ENCODE measurements around the gene FAAP20. TPM values are rescaled to one million over a fixed set of nuclear protein-coding genes. Genes with fewer than 3 reads are reported as not detected.
A peak's percentile ranks its signal among the peaks of the same experiment; 100 is the strongest.

FAAP20 gene
- total RNA-seq, 2 donors from 2014 or later = 18.5 to 24.3 TPM

DNA sequence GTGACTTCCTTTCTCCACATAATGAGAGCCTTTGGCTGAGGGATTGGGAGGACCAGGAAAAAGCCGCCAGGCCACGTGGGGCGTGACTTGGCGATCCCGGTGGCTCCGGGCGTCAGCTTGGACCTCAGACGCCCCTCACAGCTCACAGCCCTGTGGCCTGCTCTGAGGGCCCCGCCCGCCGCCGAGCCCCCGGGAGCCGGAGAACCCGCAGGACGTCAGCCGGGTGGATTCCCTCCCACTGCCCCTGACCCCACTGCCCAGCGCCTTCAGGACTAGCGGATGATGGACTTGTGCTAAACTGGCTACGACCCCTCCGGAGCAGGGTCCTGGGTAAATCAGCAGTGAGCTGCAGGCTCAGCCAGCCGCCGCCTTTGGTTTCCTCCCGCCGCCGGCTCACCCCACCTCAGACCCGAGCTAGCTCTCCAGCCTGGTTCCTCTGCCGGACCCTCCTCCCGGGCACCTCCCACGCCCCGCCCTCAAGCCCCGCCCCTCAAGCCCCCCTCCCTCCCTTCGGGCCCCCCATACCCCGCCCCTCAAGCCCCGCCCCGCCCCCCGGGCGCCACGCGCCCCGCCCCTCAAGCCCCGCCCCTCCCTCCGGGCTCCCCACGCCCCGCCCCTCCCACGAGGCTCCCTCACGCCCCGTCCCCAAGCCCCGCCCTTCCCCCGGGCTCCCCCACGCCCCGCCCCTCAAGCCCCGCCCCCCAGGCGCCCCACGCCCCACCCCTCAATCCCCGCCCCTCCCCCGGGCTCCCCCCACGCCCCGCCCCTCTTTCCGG is 10.0 kb upstream of the FAAP20 start:
- peak overlapping the region; percentile 91 to 93 for H3K27ac ChIP-seq
- H3K27me3 ChIP-seq = no peaks in the 10 kb centered on the region
- TF ChIP-seq, protein P1, sequence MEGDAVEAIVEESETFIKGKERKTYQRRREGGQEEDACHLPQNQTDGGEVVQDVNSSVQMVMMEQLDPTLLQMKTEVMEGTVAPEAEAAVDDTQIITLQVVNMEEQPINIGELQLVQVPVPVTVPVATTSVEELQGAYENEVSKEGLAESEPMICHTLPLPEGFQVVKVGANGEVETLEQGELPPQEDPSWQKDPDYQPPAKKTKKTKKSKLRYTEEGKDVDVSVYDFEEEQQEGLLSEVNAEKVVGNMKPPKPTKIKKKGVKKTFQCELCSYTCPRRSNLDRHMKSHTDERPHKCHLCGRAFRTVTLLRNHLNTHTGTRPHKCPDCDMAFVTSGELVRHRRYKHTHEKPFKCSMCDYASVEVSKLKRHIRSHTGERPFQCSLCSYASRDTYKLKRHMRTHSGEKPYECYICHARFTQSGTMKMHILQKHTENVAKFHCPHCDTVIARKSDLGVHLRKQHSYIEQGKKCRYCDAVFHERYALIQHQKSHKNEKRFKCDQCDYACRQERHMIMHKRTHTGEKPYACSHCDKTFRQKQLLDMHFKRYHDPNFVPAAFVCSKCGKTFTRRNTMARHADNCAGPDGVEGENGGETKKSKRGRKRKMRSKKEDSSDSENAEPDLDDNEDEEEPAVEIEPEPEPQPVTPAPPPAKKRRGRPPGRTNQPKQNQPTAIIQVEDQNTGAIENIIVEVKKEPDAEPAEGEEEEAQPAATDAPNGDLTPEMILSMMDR (IDR thresholded peaks at IDR 0.05) = no peak
- no peaks in the 10 kb centered on the region for H3K9me3 ChIP-seq
- H3K36me3 ChIP-seq = no peaks in the 10 kb centered on the region
- peak; percentile 93 for DNase-seq (ENCODE audit: low spot score)
- H3K4me1 ChIP-seq = peaks cover 0 to 78% of the 10 kb centered on the region in 2 donors
- peak overlapping the region; percentile 52 to 63 for H3K4me3 ChIP-seq

DNA sequence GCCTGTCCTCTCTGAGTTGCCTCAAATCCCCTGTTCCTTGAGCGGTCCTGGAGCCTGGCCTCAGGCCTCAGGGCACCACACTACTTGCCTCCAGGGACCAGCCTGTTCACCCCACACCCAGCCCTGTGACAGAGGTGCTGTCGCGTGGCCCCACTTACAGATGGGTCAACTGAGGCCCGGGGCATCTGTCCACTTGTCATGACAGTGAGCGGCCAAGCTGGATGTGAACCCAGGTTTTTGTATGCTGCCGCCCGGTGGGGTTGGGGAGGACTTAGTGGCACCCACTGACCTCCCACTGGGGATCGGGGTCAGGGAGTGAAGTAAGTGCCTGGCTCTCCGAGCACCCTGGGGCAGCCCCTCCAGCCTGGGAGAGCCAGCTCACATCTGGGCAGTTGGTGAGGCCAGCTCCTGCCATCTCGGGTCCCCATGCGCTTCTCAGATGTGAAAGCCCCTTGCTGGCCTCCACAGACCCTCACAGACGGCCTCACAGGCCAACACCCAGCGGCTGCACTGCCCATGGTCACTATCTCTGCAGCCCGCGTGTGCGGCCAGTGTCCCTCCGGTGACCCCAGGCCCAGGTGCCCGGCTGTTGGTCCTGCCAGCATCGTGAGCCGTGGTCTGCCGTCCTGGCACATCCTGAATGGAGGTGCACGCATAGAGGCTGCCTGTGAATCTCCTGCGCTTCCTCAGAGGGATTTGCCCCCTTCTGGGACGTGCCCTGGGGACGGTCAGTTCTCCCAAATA is 9.3 kb upstream of the FAAP20 start:
- DNase-seq (ENCODE audit: low spot score) = no peak
- peaks cover 0 to 75% of the 10 kb centered on the region in 2 donors for H3K4me1 ChIP-seq
- TF ChIP-seq, protein P1 (IDR thresholded peaks at IDR 0.05) = no peak
- H3K27ac ChIP-seq = peak overlapping the region; percentile 91 to 93
- H3K27me3 ChIP-seq = no peaks in the 10 kb centered on the region
- H3K9me3 ChIP-seq = no peaks in the 10 kb centered on the region
- no peaks in the 10 kb centered on the region for H3K36me3 ChIP-seq
- peak overlapping the region; percentile 52 to 63 for H3K4me3 ChIP-seq

DNA sequence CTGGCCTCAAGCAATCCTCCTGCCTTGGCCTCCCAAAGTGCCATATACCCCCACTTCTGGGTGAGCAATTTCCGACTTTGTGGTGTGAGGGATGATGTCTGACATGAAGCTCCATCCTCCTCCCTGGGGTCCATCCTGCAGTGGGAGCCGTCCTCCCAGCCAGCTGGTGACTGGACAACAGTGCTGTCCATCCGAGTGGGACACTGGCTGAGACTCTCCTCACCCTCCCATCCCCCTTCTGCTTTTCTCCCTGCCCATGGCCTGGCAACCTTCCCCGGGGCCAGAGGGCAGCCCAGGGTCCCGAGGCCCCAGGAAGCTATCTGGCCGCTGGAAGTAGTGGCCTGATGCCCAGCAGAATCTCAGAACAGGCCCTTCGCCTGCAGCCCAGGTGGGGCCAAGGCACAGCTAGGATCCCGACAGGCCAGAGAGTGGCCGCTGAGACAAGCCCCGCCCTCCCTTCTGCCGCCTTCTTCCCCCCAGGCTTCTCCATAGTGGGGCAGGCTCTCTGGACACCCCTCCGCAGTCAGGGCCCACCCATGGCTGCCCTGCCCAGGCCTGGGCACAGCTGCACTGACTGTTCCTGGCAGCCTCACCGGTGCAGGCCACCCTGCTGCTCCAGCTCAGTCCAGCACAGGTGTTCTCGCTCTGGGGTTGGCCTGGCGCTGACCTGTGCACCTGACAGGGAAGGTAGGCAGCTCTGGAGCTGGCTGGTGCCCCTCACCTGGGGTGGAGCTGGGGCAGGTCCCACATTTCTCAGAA is 8.4 kb upstream of the FAAP20 start:
- H3K4me3 ChIP-seq = no peak overlapping the region
- DNase-seq (ENCODE audit: low spot score) = no peak

DNA sequence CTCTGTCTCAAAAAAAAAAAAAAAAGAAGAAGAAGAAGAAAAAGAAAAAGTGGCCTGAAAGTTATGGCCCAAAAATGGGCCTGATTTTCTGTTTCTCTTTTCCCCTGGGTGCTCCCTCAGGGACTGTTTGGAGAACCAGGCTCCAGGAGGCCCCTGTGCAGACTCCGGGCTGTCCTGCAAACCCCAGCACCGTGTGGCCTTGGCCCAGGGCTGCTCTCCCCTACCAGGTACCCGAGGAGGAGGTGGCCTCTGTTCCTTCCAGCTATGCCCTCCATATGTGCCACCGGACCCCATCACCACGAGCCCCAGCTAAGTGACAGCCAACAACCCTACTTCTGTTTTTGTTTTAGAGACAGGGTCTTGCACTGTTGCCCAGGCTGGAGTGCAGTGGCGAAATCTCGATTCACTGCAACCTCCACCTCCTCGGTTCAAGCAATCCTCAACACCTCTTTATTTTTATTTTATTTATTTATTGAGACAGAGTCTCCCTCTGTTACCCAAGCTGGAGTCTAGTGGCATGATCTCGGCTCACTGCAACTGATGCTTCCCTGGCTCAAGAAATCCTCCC is 7.5 kb upstream of the FAAP20 start:
- no peaks in the 10 kb centered on the region for H3K9me3 ChIP-seq
- peaks cover 0 to 62% of the 10 kb centered on the region in 2 donors for H3K4me1 ChIP-seq
- no peaks in the 10 kb centered on the region for H3K27me3 ChIP-seq
- H3K36me3 ChIP-seq = no peaks in the 10 kb centered on the region
- H3K4me3 ChIP-seq = no peak overlapping the region
- DNase-seq (ENCODE audit: low spot score) = no peak
- TF ChIP-seq, protein P1 (IDR thresholded peaks at IDR 0.05) = no peak
- no peak overlapping the region for H3K27ac ChIP-seq

More for the DNA sequence above, 8.4 kb upstream of the FAAP20 start:
- Histone ChIP-seq H3K9me3 (no peaks in the 10 kb centered on the region), H3K36me3 (no peaks in the 10 kb centered on the region), H3K27me3 (no peaks in the 10 kb centered on the region), H3K27ac (peak overlapping the region; percentile 91 to 93), H3K4me1 (peaks cover 0 to 71% of the 10 kb centered on the region in 2 donors)
- TF ChIP-seq, protein P1 (IDR thresholded peaks at IDR 0.05) = no peak

DNA sequence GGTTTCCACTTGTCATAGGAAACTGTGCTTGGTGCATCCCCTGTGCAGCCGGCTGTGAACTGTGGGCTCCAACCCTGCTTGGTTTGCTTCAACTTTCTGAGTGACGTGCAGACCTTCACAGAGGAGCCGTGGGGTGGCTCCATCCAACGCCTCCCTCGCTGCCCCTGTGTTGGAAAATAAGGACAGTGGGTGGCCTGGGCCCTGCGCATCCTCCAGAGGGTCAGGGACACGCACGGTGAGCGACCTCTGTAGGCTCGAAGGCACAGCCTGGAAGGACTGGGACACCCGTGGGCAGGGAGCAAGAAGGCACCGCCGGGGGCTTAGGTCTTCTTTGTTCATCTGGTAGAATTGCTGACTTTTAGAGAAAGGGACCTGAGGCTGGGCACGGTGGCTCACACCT is 6.5 kb upstream of the FAAP20 start:
- Histone ChIP-seq H3K4me3 (no peak overlapping the region), H3K9me3 (no peaks in the 10 kb centered on the region), H3K27me3 (no peaks in the 10 kb centered on the region), H3K36me3 (no peaks in the 10 kb centered on the region), H3K4me1 (peaks cover 0 to 52% of the 10 kb centered on the region in 2 donors), H3K27ac (no peak overlapping the region)
- DNase-seq (ENCODE audit: low spot score) = no peak
- TF ChIP-seq, protein P1 (IDR thresholded peaks at IDR 0.05) = no peak

Measured in right atrium auricular region (tissue), 2 donors.